Neural progenitor cell (in vitro differentiated cells): Measurements from ENCODE around the gene TMEM244. TPM values are rescaled to one million over a fixed set of nuclear protein-coding genes. Genes with fewer than 3 reads are reported as not detected.
"Not testable (repeated sequence)": the region's sequence is repeated elsewhere in the genome, so short reads cannot be mapped to it uniquely, and the experiment has no call there.

ENCODE experiments used
- DNase-seq: peaks from one replicate; pipeline ENCODE4 v3.0.0-alpha.2; 2016; ENCODE audit warnings: low spot score
- H2AFZ ChIP-seq: fragments of 200-600 bp; sonication (generic); replicated peaks from 2 replicates; pipeline ENCODE4 v1.6.1; 2016; ENCODE audit warnings: antibody characterized with exemption
- H3F3A ChIP-seq: fragments of 200-600 bp; sonication (generic); 2 replicates; pipeline ENCODE4 v1.6.1; 2016; ENCODE audit warnings: antibody characterized with exemption, low read depth
- H3K27ac ChIP-seq: fragments of 200-600 bp; sonication (generic); 2 replicates; pipeline ENCODE4 v1.5.1; 2016; ENCODE audit warnings: mild to moderate bottlenecking
- H3K27me3 ChIP-seq: fragments of 200-600 bp; sonication (generic); 2 replicates; pipeline ENCODE4 v1.6.1; 2016; ENCODE audit warnings: mild to moderate bottlenecking, moderate library complexity
- H3K36me3 ChIP-seq: fragments of 200-600 bp; sonication (generic); 2 replicates; pipeline ENCODE4 v1.5.1; 2016
- H3K4me1 ChIP-seq: fragments of 200-600 bp; sonication (generic); 2 replicates; pipeline ENCODE4 v1.6.1; 2016; ENCODE audit warnings: mixed run types
- H3K4me2 ChIP-seq: fragments of 200-600 bp; sonication (generic); 2 replicates; pipeline ENCODE4 v1.6.1; 2016
- H3K4me3 ChIP-seq: fragments of 200-600 bp; sonication (generic); 2 replicates; pipeline ENCODE4 v1.5.1; 2016
- H3K79me2 ChIP-seq: fragments of 200-600 bp; sonication (generic); 2 replicates; pipeline ENCODE4 v1.6.1; 2016; ENCODE audit warnings: low read depth
- H3K9ac ChIP-seq: fragments of 200-600 bp; sonication (generic); 2 replicates; pipeline ENCODE4 v1.6.1; 2016
- H3K9me3 ChIP-seq: fragments of 200-600 bp; sonication (generic); 2 replicates; pipeline ENCODE4 v1.5.1; 2016; ENCODE audit warnings: low read depth
- H4K20me1 ChIP-seq: fragments of 200-600 bp; sonication (generic); 2 replicates; pipeline ENCODE4 v1.6.1; 2016; ENCODE audit warnings: low read depth
- H3K27ac Mint-ChIP-seq: 3 replicates; pipeline ENCODE4 v1.8.0; 2021; ENCODE audit warnings: mixed read lengths
- H3K27me3 Mint-ChIP-seq: 2 replicates; pipeline ENCODE4 v1.8.0; 2022; ENCODE audit warnings: low read depth, mild to moderate bottlenecking, inconsistent platforms, moderate library complexity, mixed read lengths; ENCODE audit not compliant: insufficient read depth
- H3K36me3 Mint-ChIP-seq: 3 replicates; pipeline ENCODE4 v1.8.0; 2021; ENCODE audit warnings: mixed read lengths
- H3K4me1 Mint-ChIP-seq: 3 replicates; pipeline ENCODE4 v1.8.0; 2021; ENCODE audit warnings: mixed read lengths
- H3K4me3 Mint-ChIP-seq: 3 replicates; pipeline ENCODE4 v1.8.0; 2021; ENCODE audit warnings: mild to moderate bottlenecking, moderate library complexity, mixed read lengths
- H3K9me3 Mint-ChIP-seq: 3 replicates; pipeline ENCODE4 v1.8.0; 2020; ENCODE audit warnings: mixed read lengths
- CTCF ChIP-seq: fragments of 200-600 bp; sonication (generic); IDR thresholded peaks from 2 replicates; pipeline ENCODE4 v1.5.1; 2017; ENCODE audit warnings: antibody characterized with exemption, mild to moderate bottlenecking
- EZH2 ChIP-seq: fragments of 200-600 bp; sonication (generic); IDR thresholded peaks from 2 replicates; pipeline ENCODE4 v1.6.1; 2017; ENCODE audit warnings: antibody characterized with exemption, mild to moderate bottlenecking, moderate library complexity
- EZH2phosphoT487 ChIP-seq: fragments of 200-600 bp; sonication (generic); IDR thresholded peaks from 2 replicates; pipeline ENCODE4 v1.6.1; 2017; ENCODE audit warnings: antibody characterized with exemption
- total RNA-seq: library from RNA; depleted of rRNA; stranded (reverse); fragments of >200 nt; gene quantifications from 2 replicates; pipeline ENCODE4 v1.2.3, GENCODE V29; 2015; ENCODE audit warnings: low replicate concordance

The TMEM244 gene
- total RNA-seq, 1 donor from 2014 or later = not detected

- Histone ChIP-seq H3K9ac (no peak overlapping the region), H3K27ac (no peak overlapping the region), H3F3A (no peaks in the 10 kb centered on the region), H4K20me1 (no peaks in the 10 kb centered on the region), H3K27me3 (no peaks in the 10 kb centered on the region), H3K9me3 (no peaks in the 10 kb centered on the region), H3K79me2 (no peaks in the 10 kb centered on the region), H3K4me2 (no peak overlapping the region), H2AFZ (no peak overlapping the region), H3K4me3 (no peak overlapping the region), H3K4me1 (no peaks in the 10 kb centered on the region), H3K36me3 (no peaks in the 10 kb centered on the region)
- no peak for DNase-seq
- TF ChIP-seq EZH2 = no peak
- no peak for TF ChIP-seq EZH2phosphoT487
- no peak for TF ChIP-seq CTCF
- no peaks in the 10 kb centered on the region for H3K36me3 Mint-ChIP-seq
- H3K4me3 Mint-ChIP-seq = no peak overlapping the region
- no peaks in the 10 kb centered on the region for H3K4me1 Mint-ChIP-seq
- no peaks in the 10 kb centered on the region for H3K9me3 Mint-ChIP-seq
- no peaks in the 10 kb centered on the region for H3K27me3 Mint-ChIP-seq
- no peak overlapping the region for H3K27ac Mint-ChIP-seq
Measured at GRCh38 chr6:129817821-129818220, 43.3 kb downstream of the TMEM244 start.

GRCh38 chr6:129817332-129817731 is 43.8 kb downstream of the TMEM244 start:
- Mint-ChIP-seq H3K4me1 (no peaks in the 10 kb centered on the region), H3K9me3 (no peaks in the 10 kb centered on the region), H3K36me3 (no peaks in the 10 kb centered on the region), H3K4me3 (no peak overlapping the region), H3K27me3 (no peaks in the 10 kb centered on the region), H3K27ac (no peak overlapping the region)
- no peak overlapping the region for H3K4me2 ChIP-seq
- no peak for TF ChIP-seq CTCF
- no peak for TF ChIP-seq EZH2phosphoT487
- no peak for TF ChIP-seq EZH2
- H2AFZ ChIP-seq = no peak overlapping the region
- no peaks in the 10 kb centered on the region for H3K27me3 ChIP-seq
- no peak overlapping the region for H3K4me3 ChIP-seq
- H4K20me1 ChIP-seq = no peaks in the 10 kb centered on the region
- no peaks in the 10 kb centered on the region for H3K4me1 ChIP-seq
- no peak for DNase-seq
- H3K9ac ChIP-seq = no peak overlapping the region
- no peaks in the 10 kb centered on the region for H3F3A ChIP-seq
- no peaks in the 10 kb centered on the region for H3K9me3 ChIP-seq
- H3K79me2 ChIP-seq = no peaks in the 10 kb centered on the region
- H3K36me3 ChIP-seq = no peaks in the 10 kb centered on the region
- H3K27ac ChIP-seq = no peak overlapping the region

- Histone ChIP-seq H3K4me2 (no peak overlapping the region), H4K20me1 (no peaks in the 10 kb centered on the region), H3K4me3 (no peak overlapping the region), H3K9ac (no peak overlapping the region), H2AFZ (no peak overlapping the region), H3K79me2 (no peaks in the 10 kb centered on the region), H3K36me3 (no peaks in the 10 kb centered on the region), H3K27ac (no peak overlapping the region), H3F3A (no peaks in the 10 kb centered on the region), H3K9me3 (no peaks in the 10 kb centered on the region), H3K27me3 (no peaks in the 10 kb centered on the region), H3K4me1 (no peaks in the 10 kb centered on the region)
- Mint-ChIP-seq H3K4me1 (no peaks in the 10 kb centered on the region), H3K27ac (no peak overlapping the region), H3K9me3 (peaks cover 6% of the 10 kb centered on the region), H3K27me3 (peaks cover 3% of the 10 kb centered on the region), H3K4me3 (no peak overlapping the region), H3K36me3 (no peaks in the 10 kb centered on the region)
- no peak for TF ChIP-seq EZH2phosphoT487
- no peak for TF ChIP-seq CTCF
- TF ChIP-seq EZH2 = no peak
- no peak for DNase-seq
Measured at GRCh38 chr6:129812145-129812777, 48.9 kb downstream of the TMEM244 start.

GRCh38 chr6:129807141-129807540 is 54.0 kb downstream of the TMEM244 start:
- H3K9me3 Mint-ChIP-seq = peaks cover 22% of the 10 kb centered on the region
- H3K4me1 Mint-ChIP-seq, H3F3A ChIP-seq, H3K4me1 ChIP-seq, DNase-seq, H3K79me2 ChIP-seq, H3K4me3 Mint-ChIP-seq, H3K27me3 ChIP-seq, H3K9me3 ChIP-seq, H4K20me1 ChIP-seq, H3K9ac ChIP-seq, H3K27me3 Mint-ChIP-seq, H2AFZ ChIP-seq, H3K36me3 ChIP-seq, H3K36me3 Mint-ChIP-seq, H3K27ac Mint-ChIP-seq, H3K27ac ChIP-seq, H3K4me3 ChIP-seq, H3K4me2 ChIP-seq: not testable (repeated sequence)

- not testable (repeated sequence) for H3K27ac ChIP-seq, H3K27me3 ChIP-seq, H2AFZ ChIP-seq, H3K9me3 ChIP-seq, H3K36me3 ChIP-seq, H3F3A ChIP-seq, H3K36me3 Mint-ChIP-seq, H3K4me3 ChIP-seq, H3K4me3 Mint-ChIP-seq, H3K9ac ChIP-seq, H3K79me2 ChIP-seq, DNase-seq, H3K4me2 ChIP-seq, H4K20me1 ChIP-seq, H3K4me1 ChIP-seq, H3K27ac Mint-ChIP-seq, H3K4me1 Mint-ChIP-seq, H3K27me3 Mint-ChIP-seq
- H3K9me3 Mint-ChIP-seq = peaks cover 18% of the 10 kb centered on the region
Measured at GRCh38 chr6:129802920-129803319, 58.2 kb downstream of the TMEM244 start.
